H1 (cell line): ENCODE data around the gene TASP1. TPM values are rescaled to one million over a fixed set of nuclear protein-coding genes. Genes with fewer than 3 reads are reported as not detected.

Source experiments
- BACH1 ChIP-seq: IDR thresholded peaks from 2 replicates; pipeline ENCODE4 v1.6.1; 2012; ENCODE audit warnings: low read length, improper control_type of control experiment
- BRCA1 ChIP-seq: IDR thresholded peaks from 2 replicates; pipeline ENCODE4 v1.6.1; 2012; ENCODE audit warnings: low read depth, low read length, improper control_type of control experiment
- CHD2 ChIP-seq: IDR thresholded peaks from 2 replicates; pipeline ENCODE4 v1.6.1; 2012; ENCODE audit warnings: low read length, improper control_type of control experiment
- CREB1 ChIP-seq: IDR thresholded peaks from 2 replicates; pipeline ENCODE4 v1.6.1; 2012; ENCODE audit warnings: inconsistent platforms
- SP1 ChIP-seq: IDR thresholded peaks from 2 replicates; pipeline ENCODE4 v1.6.1; 2011; ENCODE audit warnings: low read depth, low read length
- SP4 ChIP-seq: IDR thresholded peaks from 2 replicates; pipeline ENCODE4 v1.6.1; 2012; ENCODE audit warnings: low read length, inconsistent platforms
- SRF ChIP-seq: IDR thresholded peaks from 2 replicates; pipeline ENCODE4 v1.6.1; 2011; ENCODE audit warnings: mild to moderate bottlenecking, low read depth, low read length, moderate library complexity
- polyA plus RNA-seq, 7 experiments: library from polyadenylated mRNA; depleted of rRNA in 3 of 7; stranded (reverse) in 5 of 7; unstranded in 2 of 7; fragments of >200 nt in 5 of 7; fragments of 200-250 nt in 2 of 7; gene quantifications; 1 replicate in 5 of 7; 2 replicates in 1 of 7; 4 replicates in 1 of 7; pipeline versions ENCODE4 v1.2.1 to v1.2.3, GENCODE V29; 2011 to 2013; ENCODE audit warnings: missing spikeins in 2 of 7, mixed read lengths in 2 of 7
- total RNA-seq: library from RNA; stranded (reverse); fragmentation: NEBNext Ultra II Directional; extraction: Animal tissue kit (Norgen Biotek cat#: 25700); gene quantifications from 2 replicates; pipeline ENCODE4 v1.2.1, GENCODE V29; 2021
- TF ChIP-seq, protein P1 (sequence below): fragments of 300-600 bp; sonication (generic); IDR thresholded peaks from 2 replicates; pipeline ENCODE4 v1.7.1; 2012; ENCODE audit warnings: low read length, moderate library complexity, mild to moderate bottlenecking, inconsistent platforms; ENCODE audit not compliant: insufficient replicate concordance
- TF ChIP-seq, protein P2 (sequence below), 3 experiments: IDR thresholded peaks; 1 replicate in 2 of 3; 2 replicates in 1 of 3; pipeline versions ENCODE4 v1.5.1 to v1.6.1; 2011; ENCODE audit warnings: low read length in 3 of 3, mild to moderate bottlenecking in 3 of 3, inconsistent platforms in 2 of 3, low read depth in 1 of 3, moderate library complexity in 1 of 3; ENCODE audit not compliant: insufficient read depth in 1 of 3; ENCODE audit errors: control extremely low read depth in 1 of 3

TASP1 gene
- total and polyA plus RNA-seq, 2 of the 8 experiments (the other 6 are each of a cell fraction or from before 2014, with no cell fraction given): 4.5 to 10.9 TPM

GRCh38 chr20:13501500-13501899 is 137.2 kb downstream of the TASP1 start (continued):
- TF ChIP-seq, protein P1, sequence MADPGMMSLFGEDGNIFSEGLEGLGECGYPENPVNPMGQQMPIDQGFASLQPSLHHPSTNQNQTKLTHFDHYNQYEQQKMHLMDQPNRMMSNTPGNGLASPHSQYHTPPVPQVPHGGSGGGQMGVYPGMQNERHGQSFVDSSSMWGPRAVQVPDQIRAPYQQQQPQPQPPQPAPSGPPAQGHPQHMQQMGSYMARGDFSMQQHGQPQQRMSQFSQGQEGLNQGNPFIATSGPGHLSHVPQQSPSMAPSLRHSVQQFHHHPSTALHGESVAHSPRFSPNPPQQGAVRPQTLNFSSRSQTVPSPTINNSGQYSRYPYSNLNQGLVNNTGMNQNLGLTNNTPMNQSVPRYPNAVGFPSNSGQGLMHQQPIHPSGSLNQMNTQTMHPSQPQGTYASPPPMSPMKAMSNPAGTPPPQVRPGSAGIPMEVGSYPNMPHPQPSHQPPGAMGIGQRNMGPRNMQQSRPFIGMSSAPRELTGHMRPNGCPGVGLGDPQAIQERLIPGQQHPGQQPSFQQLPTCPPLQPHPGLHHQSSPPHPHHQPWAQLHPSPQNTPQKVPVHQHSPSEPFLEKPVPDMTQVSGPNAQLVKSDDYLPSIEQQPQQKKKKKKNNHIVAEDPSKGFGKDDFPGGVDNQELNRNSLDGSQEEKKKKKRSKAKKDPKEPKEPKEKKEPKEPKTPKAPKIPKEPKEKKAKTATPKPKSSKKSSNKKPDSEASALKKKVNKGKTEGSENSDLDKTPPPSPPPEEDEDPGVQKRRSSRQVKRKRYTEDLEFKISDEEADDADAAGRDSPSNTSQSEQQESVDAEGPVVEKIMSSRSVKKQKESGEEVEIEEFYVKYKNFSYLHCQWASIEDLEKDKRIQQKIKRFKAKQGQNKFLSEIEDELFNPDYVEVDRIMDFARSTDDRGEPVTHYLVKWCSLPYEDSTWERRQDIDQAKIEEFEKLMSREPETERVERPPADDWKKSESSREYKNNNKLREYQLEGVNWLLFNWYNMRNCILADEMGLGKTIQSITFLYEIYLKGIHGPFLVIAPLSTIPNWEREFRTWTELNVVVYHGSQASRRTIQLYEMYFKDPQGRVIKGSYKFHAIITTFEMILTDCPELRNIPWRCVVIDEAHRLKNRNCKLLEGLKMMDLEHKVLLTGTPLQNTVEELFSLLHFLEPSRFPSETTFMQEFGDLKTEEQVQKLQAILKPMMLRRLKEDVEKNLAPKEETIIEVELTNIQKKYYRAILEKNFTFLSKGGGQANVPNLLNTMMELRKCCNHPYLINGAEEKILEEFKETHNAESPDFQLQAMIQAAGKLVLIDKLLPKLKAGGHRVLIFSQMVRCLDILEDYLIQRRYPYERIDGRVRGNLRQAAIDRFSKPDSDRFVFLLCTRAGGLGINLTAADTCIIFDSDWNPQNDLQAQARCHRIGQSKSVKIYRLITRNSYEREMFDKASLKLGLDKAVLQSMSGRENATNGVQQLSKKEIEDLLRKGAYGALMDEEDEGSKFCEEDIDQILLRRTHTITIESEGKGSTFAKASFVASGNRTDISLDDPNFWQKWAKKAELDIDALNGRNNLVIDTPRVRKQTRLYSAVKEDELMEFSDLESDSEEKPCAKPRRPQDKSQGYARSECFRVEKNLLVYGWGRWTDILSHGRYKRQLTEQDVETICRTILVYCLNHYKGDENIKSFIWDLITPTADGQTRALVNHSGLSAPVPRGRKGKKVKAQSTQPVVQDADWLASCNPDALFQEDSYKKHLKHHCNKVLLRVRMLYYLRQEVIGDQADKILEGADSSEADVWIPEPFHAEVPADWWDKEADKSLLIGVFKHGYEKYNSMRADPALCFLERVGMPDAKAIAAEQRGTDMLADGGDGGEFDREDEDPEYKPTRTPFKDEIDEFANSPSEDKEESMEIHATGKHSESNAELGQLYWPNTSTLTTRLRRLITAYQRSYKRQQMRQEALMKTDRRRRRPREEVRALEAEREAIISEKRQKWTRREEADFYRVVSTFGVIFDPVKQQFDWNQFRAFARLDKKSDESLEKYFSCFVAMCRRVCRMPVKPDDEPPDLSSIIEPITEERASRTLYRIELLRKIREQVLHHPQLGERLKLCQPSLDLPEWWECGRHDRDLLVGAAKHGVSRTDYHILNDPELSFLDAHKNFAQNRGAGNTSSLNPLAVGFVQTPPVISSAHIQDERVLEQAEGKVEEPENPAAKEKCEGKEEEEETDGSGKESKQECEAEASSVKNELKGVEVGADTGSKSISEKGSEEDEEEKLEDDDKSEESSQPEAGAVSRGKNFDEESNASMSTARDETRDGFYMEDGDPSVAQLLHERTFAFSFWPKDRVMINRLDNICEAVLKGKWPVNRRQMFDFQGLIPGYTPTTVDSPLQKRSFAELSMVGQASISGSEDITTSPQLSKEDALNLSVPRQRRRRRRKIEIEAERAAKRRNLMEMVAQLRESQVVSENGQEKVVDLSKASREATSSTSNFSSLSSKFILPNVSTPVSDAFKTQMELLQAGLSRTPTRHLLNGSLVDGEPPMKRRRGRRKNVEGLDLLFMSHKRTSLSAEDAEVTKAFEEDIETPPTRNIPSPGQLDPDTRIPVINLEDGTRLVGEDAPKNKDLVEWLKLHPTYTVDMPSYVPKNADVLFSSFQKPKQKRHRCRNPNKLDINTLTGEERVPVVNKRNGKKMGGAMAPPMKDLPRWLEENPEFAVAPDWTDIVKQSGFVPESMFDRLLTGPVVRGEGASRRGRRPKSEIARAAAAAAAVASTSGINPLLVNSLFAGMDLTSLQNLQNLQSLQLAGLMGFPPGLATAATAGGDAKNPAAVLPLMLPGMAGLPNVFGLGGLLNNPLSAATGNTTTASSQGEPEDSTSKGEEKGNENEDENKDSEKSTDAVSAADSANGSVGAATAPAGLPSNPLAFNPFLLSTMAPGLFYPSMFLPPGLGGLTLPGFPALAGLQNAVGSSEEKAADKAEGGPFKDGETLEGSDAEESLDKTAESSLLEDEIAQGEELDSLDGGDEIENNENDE: no peak
- no peak for TF ChIP-seq BRCA1
- TF ChIP-seq CREB1: no peak
- no peak for TF ChIP-seq CHD2
- TF ChIP-seq BACH1: no peak
- TF ChIP-seq SRF: no peak
- TF ChIP-seq SP1: no peak
- TF ChIP-seq SP4: no peak
- TF ChIP-seq, protein P2, sequence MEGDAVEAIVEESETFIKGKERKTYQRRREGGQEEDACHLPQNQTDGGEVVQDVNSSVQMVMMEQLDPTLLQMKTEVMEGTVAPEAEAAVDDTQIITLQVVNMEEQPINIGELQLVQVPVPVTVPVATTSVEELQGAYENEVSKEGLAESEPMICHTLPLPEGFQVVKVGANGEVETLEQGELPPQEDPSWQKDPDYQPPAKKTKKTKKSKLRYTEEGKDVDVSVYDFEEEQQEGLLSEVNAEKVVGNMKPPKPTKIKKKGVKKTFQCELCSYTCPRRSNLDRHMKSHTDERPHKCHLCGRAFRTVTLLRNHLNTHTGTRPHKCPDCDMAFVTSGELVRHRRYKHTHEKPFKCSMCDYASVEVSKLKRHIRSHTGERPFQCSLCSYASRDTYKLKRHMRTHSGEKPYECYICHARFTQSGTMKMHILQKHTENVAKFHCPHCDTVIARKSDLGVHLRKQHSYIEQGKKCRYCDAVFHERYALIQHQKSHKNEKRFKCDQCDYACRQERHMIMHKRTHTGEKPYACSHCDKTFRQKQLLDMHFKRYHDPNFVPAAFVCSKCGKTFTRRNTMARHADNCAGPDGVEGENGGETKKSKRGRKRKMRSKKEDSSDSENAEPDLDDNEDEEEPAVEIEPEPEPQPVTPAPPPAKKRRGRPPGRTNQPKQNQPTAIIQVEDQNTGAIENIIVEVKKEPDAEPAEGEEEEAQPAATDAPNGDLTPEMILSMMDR (IDR thresholded peaks at IDR 0.05; ENCODE audit: control extremely low read depth in 1 of 3, insufficient read depth in 1 of 3, low read depth in 1 of 3, low read length in 3 of 3): no peak
